Measurements from ENCODE around the gene ARRB1. TPM values are rescaled to one million over a fixed set of nuclear protein-coding genes. Genes with fewer than 3 reads are reported as not detected.
"Not testable (repeated sequence)": the region's sequence is repeated elsewhere in the genome, so short reads cannot be mapped to it uniquely, and the experiment has no call there.

ARRB1 gene
- 22.5 TPM for polyA plus RNA-seq (ENCODE audit: insufficient read length)
- long read RNA-seq, donor 1, partial matches to known transcripts = 4,237 of 4,393 reads
- long read RNA-seq, donor 1, other reads (novel, unspliced or antisense) = 154 of 4,393 reads
- long read RNA-seq, donor 2, partial matches to known transcripts = 0 of 3 reads
- long read RNA-seq, donor 2, other reads (novel, unspliced or antisense) = 0 of 3 reads
- long read RNA-seq, donor 3, transcript ARRB1-201 (15 exons, 1,895 nt) = major isoform, 5 of 5 reads
- long read RNA-seq, donor 3, partial matches to known transcripts = 0 of 5 reads
- long read RNA-seq, donor 3, other reads (novel, unspliced or antisense) = 0 of 5 reads
- long read RNA-seq, donor 4 = 0 reads
- long read RNA-seq, donor 5, transcript ARRB1-201 (15 exons, 1,895 nt) = major isoform, 5 of 6 reads
- long read RNA-seq, donor 5, partial matches to known transcripts = 0 of 6 reads
- long read RNA-seq, donor 5, other reads (novel, unspliced or antisense) = 0 of 6 reads
- long read RNA-seq, donor 6, partial matches to known transcripts = 0 of 2 reads
- long read RNA-seq, donor 6, other reads (novel, unspliced or antisense) = 0 of 2 reads
- long read RNA-seq, donor 7, partial matches to known transcripts = 0 of 3 reads
- long read RNA-seq, donor 7, other reads (novel, unspliced or antisense) = 0 of 3 reads
- long read RNA-seq, donor 8, partial matches to known transcripts = 0 of 5 reads
- long read RNA-seq, donor 8, other reads (novel, unspliced or antisense) = 0 of 5 reads

DNA sequence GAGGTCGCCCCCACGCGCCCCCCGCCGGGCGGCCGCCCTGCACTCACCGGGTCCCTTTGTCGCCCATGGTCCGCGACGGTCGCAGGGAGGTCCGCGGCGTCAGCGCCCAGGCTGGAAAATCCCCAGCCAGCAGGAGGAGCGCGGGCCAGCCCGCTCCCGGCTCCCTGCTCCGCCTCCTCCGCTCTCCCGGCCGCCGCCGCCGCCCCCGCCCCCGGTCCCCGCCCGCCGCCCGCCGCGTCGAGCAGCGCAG, at the start of gene ARRB1:
ARRB1 (minus strand) TSS at position 121 of the 250 bp plus-strand sequence; CDS start at position 67, 54 bp downstream.
- no peak for DNase-seq

DNA sequence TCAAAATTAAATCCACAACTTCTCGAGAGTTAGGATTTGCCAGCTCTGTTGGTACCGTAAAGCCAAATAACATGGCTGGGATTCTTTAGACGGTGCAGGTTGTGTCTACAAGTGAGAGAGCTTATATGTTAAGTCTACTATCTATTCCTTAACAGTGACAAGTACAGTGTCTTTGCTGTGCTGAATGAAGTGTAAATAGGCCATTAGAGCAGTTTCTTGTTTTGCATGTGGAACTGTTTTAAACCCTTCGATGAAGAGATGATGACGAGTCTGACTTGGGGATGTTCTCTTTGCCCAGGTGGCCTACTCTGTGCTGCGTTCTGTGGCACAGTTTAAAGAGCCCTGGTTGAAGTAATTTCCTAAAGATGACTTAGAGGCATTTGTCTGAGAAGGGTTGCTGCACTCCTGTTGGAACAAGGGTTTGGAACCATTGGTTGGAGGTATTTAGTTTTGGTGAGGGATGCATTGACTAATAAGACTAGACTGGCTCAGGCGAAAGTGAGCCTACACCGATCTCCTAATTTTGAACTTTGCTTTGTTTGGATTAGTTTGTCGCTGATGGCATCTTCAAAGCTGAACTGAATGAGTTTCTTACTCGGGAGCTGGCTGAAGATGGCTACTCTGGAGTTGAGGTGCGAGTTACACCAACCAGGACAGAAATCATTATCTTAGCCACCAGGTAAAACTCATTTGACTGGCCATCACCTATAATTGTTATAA, 48.8 kb upstream of the ARRB1 start:
- DNase-seq = no peak

DNA sequence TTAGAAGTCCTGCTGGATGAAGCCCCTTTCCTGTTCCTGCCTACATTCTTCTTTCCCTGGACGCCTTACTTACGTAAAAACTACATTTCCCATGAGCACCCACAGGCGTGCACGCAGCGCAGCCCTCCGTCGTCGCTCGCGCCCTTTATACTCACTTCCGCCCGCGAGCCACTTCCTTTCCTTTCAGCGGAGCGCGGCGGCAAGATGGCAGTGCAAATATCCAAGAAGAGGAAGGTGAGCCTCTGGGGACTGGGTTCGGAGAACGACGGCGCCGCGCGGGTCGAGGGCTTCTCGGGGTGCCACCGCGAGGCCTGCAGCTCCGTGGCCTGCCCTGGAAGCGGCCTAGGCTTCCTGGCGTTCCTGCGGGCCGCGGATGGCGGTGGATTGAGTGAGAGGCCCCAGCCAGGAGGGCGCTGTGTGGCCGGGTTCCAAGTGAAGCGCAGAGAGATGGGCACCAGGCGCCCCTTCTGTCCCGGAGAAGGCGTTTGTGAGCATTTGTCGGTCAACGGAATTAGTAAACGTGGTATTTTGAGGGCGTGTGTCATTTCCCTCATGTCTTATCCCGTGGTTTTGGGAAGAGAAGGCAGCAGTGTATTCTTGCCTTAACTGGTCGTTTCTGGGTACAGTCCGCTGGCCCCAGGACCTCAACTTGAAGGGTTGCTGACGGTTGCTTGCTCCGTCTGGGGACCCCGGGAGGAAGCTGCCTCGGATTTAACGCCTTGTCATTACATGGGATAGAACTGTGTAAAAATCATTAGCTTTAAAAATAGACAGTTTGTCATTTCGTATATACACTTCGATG, 48.1 kb upstream of the ARRB1 start, which contains the start of gene RPS3:
RPS3 (plus strand) TSS at position 175 of the 802 bp plus-strand sequence; CDS start at position 205, 30 bp downstream.
- peak; percentile 93 for DNase-seq

DNA sequence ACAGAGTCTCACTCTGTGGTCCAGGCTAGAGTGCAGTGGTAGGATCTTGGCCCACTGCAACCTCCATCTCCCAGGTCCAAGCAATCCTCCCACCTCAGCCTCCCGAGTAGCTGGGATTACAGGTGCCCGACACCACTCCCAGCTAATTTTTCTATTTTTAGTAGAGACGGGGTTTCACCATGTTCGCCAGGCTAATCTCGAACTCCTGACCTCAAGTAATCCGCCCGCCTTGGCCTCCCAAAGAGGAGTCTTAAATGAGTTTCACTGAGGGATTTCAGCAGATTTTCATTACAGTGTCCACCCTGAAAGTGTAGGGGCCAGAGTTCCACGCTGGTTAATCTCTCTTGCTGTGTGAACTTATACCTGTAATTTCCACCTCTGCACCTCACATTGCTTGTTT, 47.4 kb upstream of the ARRB1 start:
- no peak for DNase-seq

DNA sequence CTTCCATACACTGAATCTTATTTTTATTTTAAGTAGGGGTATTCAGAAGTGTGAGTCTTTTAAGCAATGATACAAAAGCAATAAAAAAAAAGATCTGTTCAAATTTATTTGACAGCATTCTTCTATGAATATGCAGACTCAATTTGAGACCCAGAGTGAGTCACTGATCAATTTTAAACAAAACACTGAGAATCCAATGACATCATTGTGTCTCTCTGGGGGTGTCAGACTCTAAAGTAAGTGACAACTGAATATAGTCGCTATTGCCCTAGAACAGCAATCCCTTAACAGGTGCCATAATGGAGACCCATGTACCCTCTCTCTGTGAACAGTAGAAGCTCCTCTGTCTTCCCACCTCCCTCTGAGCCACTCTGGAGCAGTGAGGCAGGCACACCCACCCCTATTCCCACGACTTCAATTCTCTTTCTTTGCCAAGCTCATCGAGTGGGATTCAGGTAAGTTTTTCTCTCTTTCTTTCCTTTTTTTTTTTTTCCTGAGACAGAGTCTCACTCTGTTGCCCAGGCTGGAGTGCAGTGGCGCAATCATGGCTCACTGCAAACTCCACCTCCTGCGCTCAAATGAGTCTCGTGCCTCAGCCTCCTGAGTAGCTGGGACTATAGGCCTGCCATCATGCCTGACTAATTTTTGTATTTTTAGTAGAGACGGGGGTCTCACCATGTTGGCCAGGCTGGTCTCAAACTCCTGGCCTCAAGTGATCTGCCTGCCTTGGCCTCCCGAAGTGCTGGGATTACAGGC, 42.8 kb upstream of the ARRB1 start:
- DNase-seq = no peak

DNA sequence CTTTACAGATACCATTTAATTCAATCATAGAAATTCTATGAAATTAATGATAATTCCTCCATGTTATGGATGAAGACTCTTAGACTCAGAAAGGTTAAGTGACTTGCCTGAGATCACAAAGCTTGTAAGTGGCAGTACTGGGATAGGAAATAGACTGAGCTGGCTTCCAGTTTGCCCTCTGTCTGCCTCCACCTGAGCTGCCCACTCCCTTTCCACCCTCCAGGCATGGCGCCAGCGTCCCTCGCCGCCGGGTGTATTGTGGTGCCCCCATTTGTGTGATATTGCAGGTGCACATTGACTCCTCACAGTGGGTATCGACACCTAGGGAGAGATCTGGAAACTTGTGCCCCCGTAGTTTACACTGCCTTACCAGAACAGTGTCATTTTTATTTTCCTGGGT, 38.5 kb upstream of the ARRB1 start:
- no peak for DNase-seq

DNA sequence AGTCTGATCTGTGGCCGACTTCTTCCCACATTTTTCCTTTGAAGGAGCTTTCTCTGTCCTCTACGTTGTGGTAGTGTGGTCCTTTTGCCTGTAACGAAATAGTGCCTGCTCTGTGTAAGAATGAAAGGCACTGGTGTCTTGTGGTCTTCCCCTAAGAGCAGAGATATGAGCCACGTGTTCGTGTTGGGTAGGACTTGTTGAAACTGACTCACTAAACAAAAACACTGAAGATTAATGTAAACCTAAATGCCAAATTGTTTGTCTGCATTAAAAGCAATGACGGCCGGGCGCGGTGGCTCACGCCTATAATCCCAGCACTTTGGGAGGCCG, 37.8 kb upstream of the ARRB1 start:
- no peak for DNase-seq

DNA sequence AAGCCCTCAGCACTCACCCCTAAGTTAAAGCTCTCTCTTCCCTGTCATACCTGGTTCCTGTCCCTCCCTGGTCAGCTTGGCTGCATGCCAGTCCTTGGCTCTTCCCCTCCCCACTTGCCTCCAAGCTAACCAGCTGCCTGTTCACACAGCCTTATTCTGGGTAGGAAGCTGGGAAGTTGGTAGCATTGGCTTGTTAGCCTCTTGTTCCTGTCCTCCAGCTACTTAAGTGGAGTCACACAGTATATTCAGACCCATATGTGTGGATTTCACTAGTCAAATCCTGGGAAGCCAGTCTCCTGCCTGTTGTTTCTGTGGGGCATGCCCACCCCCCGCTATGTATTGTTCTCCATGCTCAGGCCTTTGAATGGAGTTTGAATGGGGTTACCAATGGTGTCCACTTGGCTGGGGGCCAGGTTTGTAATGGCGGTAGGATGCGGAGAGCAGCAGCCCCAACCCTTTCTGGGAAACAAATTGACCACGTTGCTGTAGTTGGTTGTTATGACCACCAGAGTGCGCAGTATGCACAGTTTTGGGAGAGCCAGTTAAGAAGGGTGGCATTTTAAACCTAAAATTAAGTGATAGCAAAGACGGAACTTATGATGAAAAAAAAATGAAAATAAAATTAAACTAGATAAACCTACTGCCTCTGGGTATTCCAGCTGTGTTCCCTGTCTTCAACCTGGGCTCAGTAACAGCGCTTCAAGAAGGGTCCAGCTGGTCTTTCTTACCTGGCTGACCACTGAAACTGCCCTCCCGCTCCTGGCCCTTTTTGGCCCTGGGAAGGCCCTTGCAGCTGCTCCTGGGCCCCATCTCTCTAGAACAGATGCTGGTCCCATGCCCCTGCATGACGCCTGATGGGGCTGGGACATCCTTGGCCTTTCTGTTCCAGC, 37.2 kb upstream of the ARRB1 start:
- peak; percentile 73 for DNase-seq

DNA sequence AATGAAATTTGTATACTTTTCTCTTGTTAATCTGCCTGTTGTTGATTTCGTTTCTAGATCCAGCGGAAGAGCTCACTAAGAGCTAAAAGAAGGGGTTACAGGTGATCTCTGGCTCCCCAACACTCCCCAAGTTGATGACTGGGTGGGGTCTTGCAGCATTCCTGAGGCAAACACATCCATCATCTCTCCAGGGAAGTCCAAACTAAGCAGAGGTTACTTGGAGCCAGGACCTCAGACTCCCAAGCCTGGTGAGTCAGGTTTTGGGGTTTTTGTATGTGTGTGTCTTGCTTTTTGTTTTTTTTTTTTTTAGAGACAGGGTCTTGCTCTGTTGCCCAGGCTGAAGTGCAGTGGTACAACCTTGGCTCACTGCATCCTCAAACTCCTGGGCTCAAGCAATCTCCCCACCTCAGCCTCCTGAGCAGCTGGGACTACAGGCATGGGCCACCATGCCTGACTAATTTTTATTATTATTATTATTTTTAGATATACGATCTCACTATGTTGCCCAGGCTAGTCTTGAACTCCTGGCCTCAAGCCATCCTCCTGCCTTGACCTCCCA, 36.4 kb upstream of the ARRB1 start:
- no peak for DNase-seq

DNA sequence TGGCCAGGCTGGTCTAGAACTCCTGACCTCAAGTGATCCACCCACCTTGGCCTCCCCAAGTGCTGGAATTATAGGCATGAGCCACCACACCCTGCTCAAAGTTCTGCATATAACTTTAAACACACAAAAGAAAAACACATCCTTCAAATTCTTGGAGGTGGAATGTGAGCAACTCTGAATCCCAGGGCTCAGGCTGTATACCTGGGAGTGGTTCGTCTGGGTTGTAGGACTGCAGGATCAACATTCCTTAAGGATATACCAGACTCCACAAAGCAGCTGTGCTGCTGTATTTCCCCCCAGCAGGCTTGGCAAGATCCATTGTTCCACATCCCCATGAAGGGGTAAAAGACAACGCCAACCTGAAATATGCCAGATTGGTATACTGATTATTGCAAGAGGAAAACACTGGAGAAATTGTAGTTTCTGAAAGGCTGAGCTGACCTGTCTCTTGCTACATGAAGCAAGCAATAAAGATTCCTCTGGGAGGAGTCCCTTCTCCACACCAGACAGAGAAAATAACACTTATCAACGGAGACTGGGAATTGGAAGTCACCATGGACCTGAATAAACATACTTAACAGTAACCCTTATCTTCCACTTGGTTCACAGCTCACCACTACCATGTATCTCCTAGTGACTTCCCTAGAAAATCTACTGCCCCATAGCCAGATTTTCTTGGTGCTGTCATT, 35.6 kb upstream of the ARRB1 start:
- no peak for DNase-seq

DNA sequence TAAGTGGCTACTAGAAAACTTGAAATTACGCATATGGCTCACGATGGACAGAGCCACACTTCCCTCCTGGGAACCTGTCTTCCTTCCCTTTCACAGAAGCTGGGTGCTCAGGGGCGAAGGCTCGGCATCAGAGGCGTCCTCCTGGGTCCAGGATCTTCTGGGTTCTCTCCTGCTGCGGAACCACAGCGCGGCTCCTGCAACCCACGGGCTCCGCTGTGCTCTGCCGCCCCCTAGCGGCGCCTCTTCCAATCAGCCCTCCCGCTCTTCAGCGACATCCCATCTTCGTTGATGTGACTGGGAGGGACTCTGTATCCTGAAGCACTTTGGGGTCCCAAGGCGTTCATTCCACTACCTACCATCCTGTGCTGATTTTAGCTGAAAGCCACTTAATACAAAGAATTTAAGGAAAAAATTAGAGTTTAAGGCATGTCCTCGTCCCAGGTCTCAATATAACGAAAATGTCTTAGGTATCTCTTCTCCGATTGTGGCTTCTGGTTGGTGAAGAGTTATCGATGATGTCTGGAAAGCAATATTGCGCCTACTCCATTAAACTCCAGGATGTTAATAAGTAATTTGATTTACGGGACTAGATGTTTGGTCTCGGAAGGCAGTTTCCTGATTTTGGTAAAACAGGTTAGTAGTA, 33.1 kb upstream of the ARRB1 start:
- DNase-seq = peak; percentile 61

DNA sequence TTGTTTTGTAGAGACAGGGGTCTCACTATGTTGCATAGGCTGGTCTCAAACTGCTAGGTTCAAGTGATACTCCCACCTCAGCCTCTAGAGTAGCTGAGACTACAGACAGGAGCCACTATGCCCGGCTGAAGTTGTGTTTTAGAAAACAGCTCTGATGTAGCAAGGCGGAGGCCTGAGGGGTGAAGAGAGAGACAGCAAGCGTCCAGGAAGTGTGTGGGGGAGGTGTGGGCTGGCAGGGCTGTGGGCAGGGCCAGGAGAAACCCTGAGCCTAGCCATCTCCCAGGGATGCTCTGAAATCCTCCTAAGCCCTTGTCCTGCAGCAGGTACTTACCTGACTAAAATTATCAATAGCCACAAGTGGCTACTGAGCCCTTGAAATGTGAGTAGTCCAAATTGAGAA, 31.8 kb upstream of the ARRB1 start:
- no peak for DNase-seq

DNA sequence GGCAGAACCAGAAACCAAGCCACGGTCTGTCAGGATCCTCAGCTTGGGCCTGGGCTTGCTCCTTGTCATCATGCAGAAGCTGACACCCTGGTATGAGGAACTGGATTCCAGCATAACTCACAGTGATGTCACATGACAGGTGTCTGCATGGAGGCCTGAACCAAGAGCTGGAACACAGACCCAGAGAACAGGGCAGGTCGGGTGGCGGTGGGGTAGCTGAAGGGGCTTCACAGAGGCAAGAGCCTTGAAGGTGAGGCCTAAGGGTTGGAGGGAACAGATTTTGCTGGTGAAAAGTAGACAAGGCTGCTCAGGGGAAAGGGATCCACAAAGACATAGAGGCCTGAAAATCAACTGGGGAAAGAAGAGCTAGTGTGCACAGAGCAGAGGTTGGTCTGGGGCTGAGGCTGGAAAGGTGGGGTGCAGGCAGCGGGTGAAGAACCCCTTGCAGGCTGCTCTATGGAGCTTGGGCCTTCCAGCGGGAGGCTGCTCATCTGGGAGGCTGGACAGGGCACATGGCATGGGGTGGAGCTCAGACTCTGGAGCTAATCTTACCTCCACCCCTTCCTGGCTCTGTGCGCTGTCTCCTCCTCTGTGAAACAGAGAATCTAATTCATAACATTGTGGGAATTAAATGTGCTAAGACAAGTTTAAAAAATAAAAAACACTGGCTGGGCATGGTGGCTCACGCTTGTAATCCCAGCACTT, 29.4 kb upstream of the ARRB1 start:
- no peak for DNase-seq

DNA sequence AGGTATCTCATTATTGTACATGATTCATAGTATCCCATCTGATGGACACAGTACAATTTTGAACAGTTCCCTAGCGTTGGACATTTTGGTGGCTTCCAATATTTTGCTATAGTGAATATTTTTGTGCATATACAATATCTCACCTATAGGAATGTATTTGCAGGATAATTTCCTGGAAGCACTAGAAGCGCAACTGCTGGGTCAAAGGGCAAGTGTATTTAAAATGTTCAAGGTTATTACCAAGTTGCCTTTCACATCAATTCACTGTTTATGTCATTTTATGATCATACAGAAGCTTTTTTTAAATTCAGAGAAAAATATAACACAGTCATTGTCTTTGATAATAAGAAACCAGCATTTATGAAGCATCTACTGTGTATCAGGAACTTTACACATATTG, 28.8 kb upstream of the ARRB1 start:
- DNase-seq = no peak

DNA sequence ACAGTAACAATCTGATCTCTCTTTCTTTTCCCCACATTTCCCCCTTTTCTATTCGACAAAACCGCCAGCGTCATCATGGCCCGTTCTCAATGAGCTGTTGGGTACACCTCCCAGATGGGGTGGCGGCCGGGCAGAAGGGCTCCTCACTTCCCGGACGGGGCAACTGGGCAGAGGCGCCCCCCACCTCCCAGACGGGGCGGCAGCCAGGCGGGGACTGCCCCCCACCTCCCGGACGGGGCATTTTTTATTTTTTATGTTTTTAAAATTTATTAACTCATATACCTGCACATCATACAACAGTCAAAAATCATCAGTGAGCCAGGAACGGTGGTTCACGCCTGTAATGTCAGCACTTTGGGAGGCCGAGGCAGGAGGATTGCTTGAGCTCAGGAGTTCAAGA, 27.3 kb upstream of the ARRB1 start:
- not testable (repeated sequence) for DNase-seq

DNA sequence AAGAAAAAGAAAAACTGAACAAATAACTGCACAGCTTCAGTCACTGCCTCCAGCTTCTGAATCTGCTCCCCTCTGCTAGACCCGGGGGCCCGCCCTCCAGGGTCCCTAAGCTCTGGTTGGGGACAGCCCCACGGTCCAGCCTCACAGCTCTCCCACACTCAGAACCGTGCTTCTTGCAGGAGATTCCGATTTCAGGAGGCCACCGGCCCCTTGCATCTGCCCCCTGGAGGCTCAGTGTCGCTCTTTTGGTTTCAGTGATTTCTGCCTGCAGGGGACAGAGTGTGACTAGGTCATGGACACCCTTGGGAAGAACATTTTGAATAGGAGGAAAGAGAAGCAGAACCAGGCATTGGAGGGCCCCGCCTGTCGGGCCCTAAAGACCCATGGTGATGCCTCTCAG, 24.7 kb upstream of the ARRB1 start:
- no peak for DNase-seq

DNA sequence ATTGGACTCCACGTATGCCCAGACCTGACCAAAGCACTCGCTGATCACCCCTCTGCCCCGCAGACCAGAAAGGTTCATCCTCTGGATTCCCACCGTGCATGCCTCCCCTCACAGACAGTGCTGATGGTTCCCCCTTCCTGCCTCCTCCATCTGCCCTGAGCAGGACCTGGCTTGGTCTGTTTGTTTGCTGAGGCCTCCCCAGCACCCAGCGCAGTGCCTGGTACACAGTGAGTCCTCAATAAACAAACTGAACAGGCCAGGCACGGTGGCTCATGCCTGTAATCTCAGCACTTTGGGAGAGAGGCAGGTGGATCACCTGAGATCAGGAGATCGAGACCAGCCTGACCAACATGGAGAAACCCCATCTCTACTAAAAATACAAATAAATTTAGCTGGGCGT, 24.2 kb upstream of the ARRB1 start:
- no peak for DNase-seq

DNA sequence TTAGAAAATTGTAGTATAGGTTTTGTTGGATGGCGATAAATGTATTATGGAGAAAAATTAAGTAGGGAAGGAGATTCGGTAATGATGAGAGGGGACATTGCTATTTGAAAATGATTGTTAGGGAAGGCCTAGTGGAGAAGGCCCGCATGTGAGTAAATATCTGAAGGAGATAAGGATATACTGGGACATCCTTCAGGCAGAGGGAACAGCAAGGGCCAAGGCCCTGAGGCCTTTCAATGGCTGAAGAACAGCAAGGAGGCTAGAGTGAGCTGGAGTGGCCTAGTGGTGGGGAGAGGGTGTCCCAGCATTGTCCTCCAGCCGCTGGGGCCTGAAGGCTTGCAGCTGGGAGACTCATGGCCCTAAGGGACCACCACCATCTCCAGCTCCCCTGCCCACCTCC, 23.2 kb upstream of the ARRB1 start:
- no peak for DNase-seq
